NCI-H146 (cell line): ENCODE data around the gene DGCR8.

Experiments used
- DNase-seq: peaks from one replicate; lab custom pipeline; 2025; lab: John Stamatoyannopoulos, UW

DGCR8 gene

GRCh38 chr22:20138417-20138738 is 58.3 kb downstream of the DGCR8 start:
- DNase-seq = no peak

GRCh38 chr22:20138868-20139267 is 58.8 kb downstream of the DGCR8 start:
- no peak for DNase-seq

GRCh38 chr22:20139391-20140106 is 59.5 kb downstream of the DGCR8 start:
- no peak for DNase-seq

GRCh38 chr22:20140107-20140445 is 60.0 kb downstream of the DGCR8 start:
- DNase-seq = no peak

- no peak for DNase-seq
Observed at GRCh38 chr22:20140521-20140964, 60.5 kb downstream of the DGCR8 start.

GRCh38 chr22:20141186-20142077 is 61.4 kb downstream of the DGCR8 start:
- no peak for DNase-seq

GRCh38 chr22:20142711-20143621 is 62.9 kb downstream of the DGCR8 start:
- DNase-seq = no peak

- no peak for DNase-seq
Observed at GRCh38 chr22:20143883-20144665, 64.0 kb downstream of the DGCR8 start.

GRCh38 chr22:20145206-20145831 is 65.3 kb downstream of the DGCR8 start:
- DNase-seq = no peak

- DNase-seq = no peak
Observed at GRCh38 chr22:20145832-20146223, 65.8 kb downstream of the DGCR8 start.

GRCh38 chr22:20146777-20147176 is 66.7 kb downstream of the DGCR8 start:
- DNase-seq = no peak

- no peak for DNase-seq
Observed at GRCh38 chr22:20147237-20147988, 67.4 kb downstream of the DGCR8 start.

GRCh38 chr22:20148414-20148813 is 68.4 kb downstream of the DGCR8 start:
- DNase-seq = no peak

GRCh38 chr22:20149257-20150250 is 69.5 kb downstream of the DGCR8 start:
- no peak for DNase-seq

- DNase-seq = no peak
Observed at GRCh38 chr22:20150381-20151275, 70.6 kb downstream of the DGCR8 start, which contains the start of gene CCDC188. Gene CCDC188 (minus strand): TSS chr22:20151055. CDS start chr22:20150986, 69 bp downstream.

- DNase-seq = no peak
Observed at GRCh38 chr22:20151276-20151588, 71.2 kb downstream of the DGCR8 start.

- DNase-seq = no peak
Observed at GRCh38 chr22:20152464-20152890, 72.4 kb downstream of the DGCR8 start.

- no peak for DNase-seq
Observed at GRCh38 chr22:20153945-20154344, 73.9 kb downstream of the DGCR8 start.
